CD14-positive monocyte (primary cell): ENCODE results near the gene DHRS2. TPM values are rescaled to one million over a fixed set of nuclear protein-coding genes. Genes with fewer than 3 reads are reported as not detected.

ENCODE experiments used
- DNase-seq, 3 donors: peaks; one replicate each; pipeline ENCODE4 v3.0.0-alpha.2; 2011 to 2022
- H2AFZ ChIP-seq: 2 replicates; pipeline ENCODE4 v1.6.0; 2012; ENCODE audit warnings: mild to moderate bottlenecking, low read depth, low read length, inconsistent platforms; ENCODE audit not compliant: insufficient read depth, poor library complexity, severe bottlenecking
- H3K27ac ChIP-seq, 2 donors: 1 replicate in 1 of 2; 2 replicates in 1 of 2; pipeline ENCODE4 v1.5.1; 2012 to 2013; ENCODE audit warnings: low read length in 2 of 2, control low read depth in 1 of 2, inconsistent platforms in 1 of 2, low read depth in 1 of 2, mild to moderate bottlenecking in 1 of 2
- H3K27me3 ChIP-seq, 2 donors: one replicate each; pipeline versions ENCODE4 v1.6.0 to v1.6.1; 2011 to 2013; ENCODE audit warnings: low read length in 2 of 2; ENCODE audit not compliant: control insufficient read depth in 2 of 2, insufficient read depth in 2 of 2
- H3K36me3 ChIP-seq, 2 donors: replicated peaks in 1 of 2; 1 replicate in 1 of 2; 2 replicates in 1 of 2; pipeline versions ENCODE4 v1.5.1 to v1.6.1; 2012 to 2013; ENCODE audit warnings: low read length in 2 of 2, control low read depth in 1 of 2, inconsistent platforms in 1 of 2, mild to moderate bottlenecking in 1 of 2; ENCODE audit not compliant: insufficient read depth in 2 of 2, control insufficient read depth in 1 of 2
- H3K4me1 ChIP-seq, 2 donors: 1 replicate in 1 of 2; 2 replicates in 1 of 2; pipeline versions ENCODE4 v1.5.1 to v1.6.1; 2012 to 2013; ENCODE audit warnings: low read length in 2 of 2, control low read depth in 1 of 2, inconsistent platforms in 1 of 2, mild to moderate bottlenecking in 1 of 2, moderate library complexity in 1 of 2; ENCODE audit not compliant: insufficient read depth in 2 of 2, control insufficient read depth in 1 of 2
- H3K4me2 ChIP-seq: replicated peaks from 2 replicates; pipeline ENCODE3; 2012; ENCODE audit warnings: low read length, moderate library complexity, mild to moderate bottlenecking; ENCODE audit not compliant: poor library complexity, severe bottlenecking; ENCODE audit errors: extremely low read depth
- H3K4me3 ChIP-seq, 3 experiments: fragments of 200-600 bp in 1 of 3; sonication (generic) in 1 of 3; replicated peaks in 1 of 3; 1 replicate in 2 of 3; 2 replicates in 1 of 3; pipeline ENCODE4 v1.5.1; 2011 to 2013; ENCODE audit warnings: low read length in 3 of 3, mild to moderate bottlenecking in 3 of 3, control low read depth in 2 of 3, low read depth in 2 of 3, inconsistent platforms in 1 of 3, moderate library complexity in 1 of 3
- H3K79me2 ChIP-seq: 2 replicates; pipeline ENCODE4 v1.6.0; 2012; ENCODE audit warnings: mild to moderate bottlenecking, control low read depth, inconsistent platforms, low read length, moderate library complexity; ENCODE audit not compliant: insufficient read depth
- H3K9ac ChIP-seq: 2 replicates; pipeline ENCODE4 v1.6.0; 2017; ENCODE audit warnings: low read length, mild to moderate bottlenecking; ENCODE audit not compliant: insufficient read depth, poor library complexity, severe bottlenecking
- H3K9me3 ChIP-seq, 2 donors: replicated peaks in 1 of 2; 1 replicate in 1 of 2; 2 replicates in 1 of 2; pipeline versions ENCODE4 v1.5.1 to v1.6.1; 2012 to 2013; ENCODE audit warnings: low read length in 2 of 2, control low read depth in 1 of 2; ENCODE audit not compliant: control insufficient read depth in 1 of 2, insufficient read depth in 1 of 2
- H4K20me1 ChIP-seq: 2 replicates; pipeline ENCODE4 v1.6.0; 2012; ENCODE audit warnings: mild to moderate bottlenecking, low read length, control low read depth, moderate library complexity; ENCODE audit not compliant: insufficient read depth
- H3K27ac Mint-ChIP-seq, 7 donors: one replicate each; pipeline ENCODE4 v1.8.0; 2020; ENCODE audit warnings: mild to moderate bottlenecking in 7 of 7, mixed read lengths in 7 of 7, moderate library complexity in 6 of 7, inconsistent platforms in 2 of 7
- H3K27me3 Mint-ChIP-seq, 3 donors: one replicate each; pipeline ENCODE4 v1.8.0; 2021 to 2022; ENCODE audit warnings: low read depth in 3 of 3, mild to moderate bottlenecking in 3 of 3, mixed read lengths in 3 of 3, moderate library complexity in 3 of 3, inconsistent platforms in 1 of 3
- H3K36me3 Mint-ChIP-seq, 2 donors: one replicate each; pipeline ENCODE4 v1.8.0; 2020; ENCODE audit warnings: mixed read lengths in 2 of 2, inconsistent platforms in 1 of 2, mild to moderate bottlenecking in 1 of 2
- H3K4me1 Mint-ChIP-seq: one replicate; pipeline ENCODE4 v1.8.0; 2020; ENCODE audit warnings: mild to moderate bottlenecking, mixed read lengths
- H3K4me3 Mint-ChIP-seq, 2 donors: one replicate each; pipeline ENCODE4 v1.8.0; 2020; ENCODE audit warnings: mild to moderate bottlenecking in 2 of 2, mixed read lengths in 2 of 2, moderate library complexity in 1 of 2
- H3K9me3 Mint-ChIP-seq, 7 donors: one replicate each; pipeline ENCODE4 v1.8.0; 2020 to 2022; ENCODE audit warnings: mixed read lengths in 7 of 7, mild to moderate bottlenecking in 6 of 7, moderate library complexity in 6 of 7, inconsistent platforms in 2 of 7
- CTCF ChIP-seq: fragments of 200-600 bp; IDR thresholded peaks from one replicate; pipeline ENCODE4 v1.8.0; 2022; ENCODE audit warnings: antibody characterized with exemption, mild to moderate bottlenecking
- whole genome bisulfite sequencing: methylation state at CpG from one replicate; pipeline ENCODE4 v1.1.5; 2013; ENCODE audit warnings: missing lambda C conversion rate; ENCODE audit not compliant: insufficient coverage; 5-methylcytosine and 5-hydroxymethylcytosine counted together
- intact Hi-C, 2 donors: fragments of 100-400 bp; cut with micrococcal nuclease; formaldehyde crosslinking; loops; one replicate each; pipeline versions ENCODE4 v1.15.0 to v1.15.1; 2023
- polyA plus RNA-seq, 3 donors: library from polyadenylated mRNA; depleted of rRNA in 1 of 3; unstranded in 2 of 3; stranded (reverse) in 1 of 3; fragments of 300-500 nt in 2 of 3; fragments of >200 nt in 1 of 3; fragmentation: Illumina TruSeq in 2 of 3; gene quantifications; 1 replicate in 2 of 3; 2 replicates in 1 of 3; pipeline ENCODE4 v1.2.3, GENCODE V29; 2012 to 2021

DHRS2 gene
- polyA plus RNA-seq, 3 donors = not detected

DNA sequence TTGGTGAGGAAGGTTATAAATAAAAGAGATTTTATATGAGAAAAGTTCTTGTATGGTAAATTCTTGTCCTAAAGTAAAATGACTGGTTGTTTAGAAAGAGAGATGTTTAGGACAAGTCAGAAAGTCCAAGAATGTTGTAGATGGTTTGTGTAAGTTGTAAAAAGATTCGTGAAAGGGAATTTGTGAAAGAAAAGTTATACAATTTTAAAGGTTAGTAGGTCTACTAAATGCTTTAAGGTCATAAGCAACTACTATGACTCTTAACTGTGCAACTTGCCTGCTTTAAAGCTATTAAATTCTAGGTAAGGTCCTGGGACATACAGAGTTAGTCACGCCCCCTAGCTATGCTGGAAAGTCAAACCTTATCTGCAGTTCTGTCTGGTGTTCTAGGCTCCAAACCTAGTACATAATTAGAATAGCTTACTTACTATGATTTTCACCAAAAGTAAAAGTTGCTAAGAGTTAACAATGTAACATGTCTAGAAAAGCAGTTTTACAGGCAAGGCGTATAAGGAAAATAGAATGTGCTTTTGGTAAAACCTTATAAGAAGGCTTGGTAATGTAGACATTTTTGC, 11.2 kb upstream of the DHRS2 start:
- intact Hi-C loops = no loop called here
- TF ChIP-seq CTCF = no peak
- Histone ChIP-seq H3K9ac (no peak overlapping the region), H3K4me2 (no peak overlapping the region), H3K4me1 (no peaks in the 10 kb centered on the region), H3K9me3 (peaks cover 11 to 16% of the 10 kb centered on the region in 2 donors), H2AFZ (no peak overlapping the region), H3K27me3 (no peaks in the 10 kb centered on the region), H4K20me1 (no peaks in the 10 kb centered on the region), H3K36me3 (no peaks in the 10 kb centered on the region), H3K79me2 (no peaks in the 10 kb centered on the region), H3K27ac (no peak overlapping the region), H3K4me3 (no peak overlapping the region)
- DNase-seq = no peak
- no CpG with 5 or more reads among the region's 3 CpGs for WGBS
- Mint-ChIP-seq H3K27ac (no peak overlapping the region), H3K36me3 (no peaks in the 10 kb centered on the region), H3K27me3 (peaks cover 1 to 3% (median 2%) of the 10 kb centered on the region in 3 donors), H3K4me3 (no peak overlapping the region), H3K9me3 (peaks cover 9 to 27% (median 17%) of the 10 kb centered on the region in 7 donors), H3K4me1 (no peaks in the 10 kb centered on the region)

- no peak overlapping the region for H2AFZ ChIP-seq
- no peak overlapping the region for H3K9ac ChIP-seq
- TF ChIP-seq CTCF = no peak
- peaks cover 11 to 16% of the 10 kb centered on the region in 2 donors for H3K9me3 ChIP-seq
- H3K27me3 ChIP-seq = no peaks in the 10 kb centered on the region
- H3K36me3 Mint-ChIP-seq = no peaks in the 10 kb centered on the region
- H3K27ac ChIP-seq = no peak overlapping the region
- no peaks in the 10 kb centered on the region for H3K4me1 ChIP-seq
- H3K27ac Mint-ChIP-seq = no peak overlapping the region
- no peak overlapping the region for H3K4me3 Mint-ChIP-seq
- no peak overlapping the region for H3K4me3 ChIP-seq
- no peaks in the 10 kb centered on the region for H3K79me2 ChIP-seq
- H3K4me2 ChIP-seq = no peak overlapping the region
- H4K20me1 ChIP-seq = no peaks in the 10 kb centered on the region
- H3K36me3 ChIP-seq = no peaks in the 10 kb centered on the region
- peaks cover 9 to 27% (median 17%) of the 10 kb centered on the region in 7 donors for H3K9me3 Mint-ChIP-seq
- intact Hi-C loops = no loop called here
- DNase-seq = no peak
- peaks cover under 1% of the 10 kb centered on the region for H3K4me1 Mint-ChIP-seq
- H3K27me3 Mint-ChIP-seq = peaks cover 5 to 6% (median 5%) of the 10 kb centered on the region in 3 donors
Observed at GRCh38 chr14:23626946-23627345, 9.2 kb upstream of the DHRS2 start.
